ENCODE measurements around the gene SAMD10. TPM values are rescaled to one million over a fixed set of nuclear protein-coding genes. Genes with fewer than 3 reads are reported as not detected.

The SAMD10 gene
- total and polyA plus RNA-seq, 12 donors = 3.4 to 8.8 (median 4.0) TPM

DNA sequence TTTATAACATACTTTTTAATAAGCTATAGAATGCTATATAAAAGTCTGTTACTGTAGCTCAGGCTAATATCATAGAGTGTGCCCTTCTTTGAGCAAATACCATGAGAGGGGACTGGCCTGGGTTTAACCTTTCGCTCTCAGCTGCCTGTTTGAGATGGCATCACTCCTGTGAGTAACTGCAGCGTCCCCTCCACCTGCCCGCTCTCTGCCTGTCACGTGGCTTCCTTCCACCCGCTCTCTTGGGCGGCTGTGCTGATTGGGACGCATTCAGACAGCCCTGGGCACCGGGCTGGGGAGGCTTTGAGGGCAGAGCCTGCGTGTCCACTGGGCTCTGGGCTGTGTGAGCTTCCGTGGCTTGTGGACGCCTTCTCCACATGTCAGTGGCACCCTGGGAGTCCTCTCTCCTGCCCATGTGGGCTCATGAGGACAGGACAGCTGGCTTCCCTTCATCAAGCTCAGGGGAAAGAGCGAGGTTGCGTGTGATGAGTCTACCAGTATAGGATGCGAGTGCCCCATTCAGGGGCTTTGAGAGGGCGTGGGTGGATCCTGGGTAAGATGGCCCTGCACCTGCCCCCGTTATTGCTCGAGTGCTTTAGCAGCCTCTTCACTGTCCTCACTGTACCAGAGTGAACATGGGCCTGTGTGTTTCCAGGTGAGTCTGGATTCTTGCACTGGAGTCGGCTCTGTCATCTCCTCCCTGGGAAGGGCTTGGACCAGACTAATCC is 45.8 kb upstream of the SAMD10 start:
- TF ChIP-seq, protein P1, sequence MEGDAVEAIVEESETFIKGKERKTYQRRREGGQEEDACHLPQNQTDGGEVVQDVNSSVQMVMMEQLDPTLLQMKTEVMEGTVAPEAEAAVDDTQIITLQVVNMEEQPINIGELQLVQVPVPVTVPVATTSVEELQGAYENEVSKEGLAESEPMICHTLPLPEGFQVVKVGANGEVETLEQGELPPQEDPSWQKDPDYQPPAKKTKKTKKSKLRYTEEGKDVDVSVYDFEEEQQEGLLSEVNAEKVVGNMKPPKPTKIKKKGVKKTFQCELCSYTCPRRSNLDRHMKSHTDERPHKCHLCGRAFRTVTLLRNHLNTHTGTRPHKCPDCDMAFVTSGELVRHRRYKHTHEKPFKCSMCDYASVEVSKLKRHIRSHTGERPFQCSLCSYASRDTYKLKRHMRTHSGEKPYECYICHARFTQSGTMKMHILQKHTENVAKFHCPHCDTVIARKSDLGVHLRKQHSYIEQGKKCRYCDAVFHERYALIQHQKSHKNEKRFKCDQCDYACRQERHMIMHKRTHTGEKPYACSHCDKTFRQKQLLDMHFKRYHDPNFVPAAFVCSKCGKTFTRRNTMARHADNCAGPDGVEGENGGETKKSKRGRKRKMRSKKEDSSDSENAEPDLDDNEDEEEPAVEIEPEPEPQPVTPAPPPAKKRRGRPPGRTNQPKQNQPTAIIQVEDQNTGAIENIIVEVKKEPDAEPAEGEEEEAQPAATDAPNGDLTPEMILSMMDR (IDR thresholded peaks at IDR 0.05) = no peak
- Histone ChIP-seq H3K4me3 (no peak overlapping the region), H3K4me1 (no peaks in the 10 kb centered on the region), H3K9me3 (no peaks in the 10 kb centered on the region), H3K27me3 (no peaks in the 10 kb centered on the region), H3K36me3 (peaks cover 5 to 98% (median 80%) of the 10 kb centered on the region in 9 donors), H3K27ac (no peak overlapping the region)
- intact Hi-C loops (cut with DNase I) = no loop called here
- DNase-seq (no peak), ATAC-seq (no peak)
- 95 to 97% methylated on average over 18 of the region's 18 CpGs for WGBS, 2 donors

DNA sequence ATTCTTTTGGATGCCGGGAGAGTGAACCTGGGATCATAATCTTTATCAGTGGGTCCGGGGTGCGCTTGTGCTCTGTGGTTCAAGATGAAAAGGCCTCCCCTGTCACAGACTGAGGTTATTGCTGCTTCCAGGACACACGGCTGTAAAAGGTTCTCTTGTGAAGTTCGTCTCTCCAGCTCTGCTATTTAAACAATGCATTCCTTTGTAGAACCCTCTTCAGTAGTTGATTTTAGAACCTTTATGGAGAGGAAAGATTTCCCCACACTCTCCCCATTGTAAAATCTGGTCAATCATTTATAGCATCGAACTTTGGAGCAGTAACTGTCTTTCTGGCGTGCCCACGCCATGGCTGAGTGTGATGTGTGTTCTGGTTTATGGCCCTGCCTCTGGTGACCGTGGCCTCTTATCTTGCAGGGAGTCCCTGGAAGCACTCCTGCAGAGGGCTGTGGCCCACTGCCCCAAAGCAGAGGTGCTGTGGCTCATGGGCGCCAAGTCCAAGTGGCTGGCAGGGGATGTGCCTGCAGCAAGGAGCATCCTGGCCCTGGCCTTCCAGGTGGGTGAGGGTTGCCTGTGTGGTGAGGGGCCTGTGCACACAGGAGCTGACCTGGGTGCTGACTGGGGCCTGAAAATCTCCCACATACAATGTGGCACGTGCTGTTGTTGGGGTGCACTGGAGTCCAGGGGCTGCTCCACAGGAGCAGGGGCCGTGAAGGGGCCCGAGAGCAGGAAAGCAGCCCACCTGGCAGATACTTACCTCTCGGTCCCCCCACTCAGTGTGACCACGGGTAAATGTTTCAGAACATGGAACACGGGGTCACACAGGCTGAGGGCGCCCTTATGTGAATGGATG is 44.9 kb upstream of the SAMD10 start:
- 93 to 94% methylated on average over 17 of the region's 17 CpGs for whole genome bisulfite sequencing, 2 donors
- no peak for ATAC-seq
- H3K36me3 ChIP-seq = peaks cover 5 to 98% (median 84%) of the 10 kb centered on the region in 9 donors
- no peaks in the 10 kb centered on the region for H3K9me3 ChIP-seq
- H3K4me3 ChIP-seq = no peak overlapping the region
- DNase-seq = no peak
- intact Hi-C loops (cut with DNase I) = loop anchor here in 1 of 10 donors (5.0 kb wide), 1 partner anchor 37 kb away; no protein-coding TSS in a partner anchor
- no peaks in the 10 kb centered on the region for H3K4me1 ChIP-seq
- TF ChIP-seq, protein P1 (IDR thresholded peaks at IDR 0.05) = no peak
- H3K27ac ChIP-seq = no peak overlapping the region
- no peaks in the 10 kb centered on the region for H3K27me3 ChIP-seq

DNA sequence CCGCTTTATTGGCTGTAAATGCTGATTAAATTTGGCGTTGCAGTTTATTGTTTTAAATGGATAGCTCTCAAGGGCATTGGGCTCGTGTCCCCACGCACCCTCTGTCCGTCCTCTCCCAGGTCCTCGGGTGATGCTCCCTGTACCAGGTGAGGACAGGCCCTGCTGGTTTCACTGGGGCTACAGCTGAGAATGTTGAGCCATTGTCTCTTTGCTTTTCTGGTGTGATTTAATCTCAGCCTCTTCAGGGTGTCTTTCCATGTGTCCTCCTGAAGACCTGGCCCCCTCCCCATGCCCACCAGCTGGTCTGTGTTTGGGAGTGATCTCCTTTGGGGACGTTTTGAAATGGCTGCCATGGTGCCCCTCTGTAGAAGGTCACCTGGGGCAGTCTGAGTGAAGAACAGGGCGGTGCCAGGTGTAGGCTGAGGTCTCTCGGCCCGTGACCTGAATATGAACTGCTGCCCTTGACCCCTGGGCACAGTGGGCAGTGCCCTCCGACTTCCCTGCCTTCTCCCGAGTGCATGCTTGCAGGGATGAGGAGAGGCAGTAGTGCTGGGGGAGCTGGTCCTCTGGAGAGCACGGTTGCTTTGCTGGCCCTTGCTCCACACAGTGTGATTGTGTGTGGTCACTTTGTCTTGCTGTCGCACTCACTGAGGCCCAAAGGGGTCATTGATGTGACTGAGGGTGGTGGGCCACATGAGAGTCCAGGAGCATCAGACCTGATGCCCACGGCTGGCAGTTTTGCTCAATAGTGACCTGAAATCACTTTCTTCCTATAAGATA is 44.1 kb upstream of the SAMD10 start:
- no peaks in the 10 kb centered on the region for H3K4me1 ChIP-seq
- H3K27me3 ChIP-seq = no peaks in the 10 kb centered on the region
- intact Hi-C loops (cut with DNase I) = loop anchor here in 1 of 10 donors (5.0 kb wide), 1 partner anchor 36 kb away; no protein-coding TSS in a partner anchor
- ATAC-seq (no peak), DNase-seq (no peak)
- TF ChIP-seq, protein P1 (IDR thresholded peaks at IDR 0.05) = no peak
- no peaks in the 10 kb centered on the region for H3K9me3 ChIP-seq
- 92% methylated on average over 15 of the region's 15 CpGs for WGBS, 2 donors
- peaks cover 5 to 98% (median 83%) of the 10 kb centered on the region in 9 donors for H3K36me3 ChIP-seq
- no peak overlapping the region for H3K27ac ChIP-seq
- no peak overlapping the region for H3K4me3 ChIP-seq

All from heart right ventricle (tissue), 16 donors.